ENCODE measurements around the gene OR2T3. TPM values are rescaled to one million over a fixed set of nuclear protein-coding genes. Genes with fewer than 3 reads are reported as not detected.
"Not testable (repeated sequence)": the region's sequence is repeated elsewhere in the genome, so short reads cannot be mapped to it uniquely, and the experiment has no call there.

The OR2T3 gene, protein sequence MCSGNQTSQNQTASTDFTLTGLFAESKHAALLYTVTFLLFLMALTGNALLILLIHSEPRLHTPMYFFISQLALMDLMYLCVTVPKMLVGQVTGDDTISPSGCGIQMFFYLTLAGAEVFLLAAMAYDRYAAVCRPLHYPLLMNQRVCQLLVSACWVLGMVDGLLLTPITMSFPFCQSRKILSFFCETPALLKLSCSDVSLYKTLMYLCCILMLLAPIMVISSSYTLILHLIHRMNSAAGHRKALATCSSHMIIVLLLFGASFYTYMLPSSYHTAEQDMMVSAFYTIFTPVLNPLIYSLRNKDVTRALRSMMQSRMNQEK
- 1 to 10 TPM in 1 of 2 donors, not detected in 1; 1.5 TPM for total RNA-seq

DNA sequence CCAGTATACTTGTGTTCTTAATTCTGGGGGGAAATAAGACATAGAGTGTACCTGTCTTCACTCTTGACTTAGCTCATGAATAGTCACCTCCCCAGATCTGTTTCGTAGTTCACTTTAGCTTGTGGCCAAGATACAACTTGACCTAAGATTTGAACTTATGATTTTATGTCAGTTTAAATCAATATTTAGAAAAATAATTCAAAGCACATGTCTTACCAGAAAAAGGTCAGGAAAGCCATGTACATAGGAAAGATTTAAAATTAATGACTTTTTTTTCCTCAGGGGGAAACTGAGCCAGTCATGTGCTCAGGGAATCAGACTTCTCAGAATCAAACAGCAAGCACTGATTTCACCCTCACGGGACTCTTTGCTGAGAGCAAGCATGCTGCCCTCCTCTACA, at the start of gene OR2T3:
Gene OR2T3, plus strand, starts transcription at position 301 of the 400 bp plus-strand sequence. Its CDS starts 0 bp downstream, at position 301.
- DNase-seq (ENCODE audit: low spot score); H3K9me3 ChIP-seq; intact Hi-C loops (cut with DNase I); H3K27me3 ChIP-seq (replicated peaks; ENCODE audit: insufficient read depth); H3K36me3 ChIP-seq; H3K4me1 ChIP-seq (replicated peaks); H3K27ac ChIP-seq; H3K4me3 ChIP-seq: not testable (repeated sequence)
- 92% methylated on average over 2 of the region's 2 CpGs for WGBS

DNA sequence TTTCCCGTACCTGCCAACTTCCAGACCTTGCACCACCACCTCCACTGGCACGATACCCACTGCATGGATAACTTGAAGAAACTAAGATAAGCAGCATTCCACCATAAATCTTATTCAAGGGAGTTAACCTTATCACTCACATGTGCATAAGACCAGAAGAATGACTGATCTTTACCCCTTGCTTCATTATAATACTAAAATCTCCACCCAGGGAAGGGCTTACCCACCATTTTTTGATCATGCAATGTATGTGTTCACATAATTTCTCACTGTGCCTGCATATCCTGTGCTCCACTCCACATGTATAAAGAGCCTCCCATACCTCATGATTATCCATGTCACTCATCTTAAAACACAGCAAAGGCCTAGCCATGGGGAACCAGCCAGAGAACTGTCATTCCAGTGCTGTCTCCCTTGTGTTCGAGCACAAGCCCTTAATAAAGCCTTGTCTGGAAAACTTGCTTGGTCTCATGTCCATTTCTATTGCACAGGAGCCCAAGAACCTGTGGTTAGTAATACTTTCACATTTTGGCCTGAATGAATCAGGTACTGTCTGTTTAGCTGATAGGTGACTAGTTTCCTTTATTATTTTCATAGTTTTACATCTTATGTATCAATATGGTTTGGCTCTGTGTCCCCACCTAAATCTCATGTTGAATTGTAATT, 45.5 kb upstream of the OR2T3 start:
- H3K9me3 ChIP-seq; H3K27me3 ChIP-seq (replicated peaks; ENCODE audit: insufficient read depth); H3K4me1 ChIP-seq (replicated peaks); H3K27ac ChIP-seq; H3K36me3 ChIP-seq; H3K4me3 ChIP-seq; intact Hi-C loops (cut with DNase I); DNase-seq (ENCODE audit: low spot score): not testable (repeated sequence)
- WGBS, result 70% methylated on average over 3 of the region's 3 CpGs

DNA sequence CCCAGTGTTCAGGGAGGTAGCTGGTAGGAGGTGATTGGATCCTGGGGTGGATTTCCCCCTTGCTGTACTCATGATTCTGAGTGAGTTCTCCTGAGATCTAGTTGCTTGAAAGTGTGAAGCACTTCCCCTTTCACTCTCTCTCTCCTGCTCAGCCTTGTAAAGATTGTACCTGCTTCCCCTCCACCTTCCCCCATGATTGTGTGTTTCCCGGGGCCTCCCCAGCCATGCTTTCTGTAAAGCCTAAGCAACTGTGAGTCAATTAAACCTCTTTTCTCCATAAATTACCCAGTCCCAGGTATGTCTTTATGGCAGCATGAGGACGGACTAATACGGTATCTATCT, 45.0 kb upstream of the OR2T3 start:
- H3K9me3 ChIP-seq; H3K27ac ChIP-seq; intact Hi-C loops (cut with DNase I); H3K4me1 ChIP-seq (replicated peaks); H3K4me3 ChIP-seq; H3K36me3 ChIP-seq; H3K27me3 ChIP-seq (replicated peaks; ENCODE audit: insufficient read depth); DNase-seq (ENCODE audit: low spot score): not testable (repeated sequence)
- 82% methylated on average over 3 of the region's 3 CpGs for WGBS

DNA sequence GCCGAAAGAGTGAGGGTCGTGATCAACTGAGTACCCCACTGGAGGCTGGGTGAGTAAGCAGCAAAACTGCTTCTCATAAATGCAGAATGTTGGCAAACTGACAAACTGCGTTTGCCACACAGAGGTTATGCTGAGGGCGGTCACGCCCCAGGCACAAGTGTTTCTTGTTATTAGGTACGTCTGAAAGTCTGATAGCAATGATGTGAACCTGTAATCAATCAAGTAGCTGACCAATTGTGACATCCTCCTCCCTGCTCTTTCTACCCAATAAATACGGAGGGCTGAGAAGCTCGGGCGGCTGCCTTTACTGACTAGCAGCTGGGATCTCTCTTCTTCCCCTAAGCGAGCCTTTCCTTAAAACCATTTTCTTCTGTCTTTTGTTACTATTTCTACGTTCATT, 41.5 kb upstream of the OR2T3 start:
- 68% methylated on average over 11 of the region's 11 CpGs for WGBS
- DNase-seq (ENCODE audit: low spot score); H3K27ac ChIP-seq; H3K27me3 ChIP-seq (replicated peaks; ENCODE audit: insufficient read depth); H3K36me3 ChIP-seq; H3K4me3 ChIP-seq; H3K4me1 ChIP-seq (replicated peaks); intact Hi-C loops (cut with DNase I); H3K9me3 ChIP-seq: not testable (repeated sequence)

DNA sequence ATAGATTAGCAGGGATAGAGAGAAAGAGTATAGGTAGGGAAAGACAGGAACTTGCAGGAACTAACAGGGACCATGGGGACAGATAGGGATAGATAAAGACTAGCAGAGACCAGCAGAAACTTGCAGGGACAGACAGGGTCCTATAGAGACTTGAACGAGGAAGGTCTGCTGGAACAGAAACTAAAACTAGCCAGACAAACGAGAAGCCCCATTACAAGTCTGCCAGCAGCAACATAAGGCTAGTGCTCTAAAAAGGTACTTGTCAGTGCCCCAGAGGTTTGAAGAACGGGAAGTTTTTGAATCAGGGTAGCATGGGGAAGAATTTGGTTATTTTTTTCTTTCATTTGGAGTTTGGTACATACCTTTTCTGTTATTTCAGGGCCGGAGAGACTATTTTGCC, 41.0 kb upstream of the OR2T3 start:
- DNase-seq (ENCODE audit: low spot score); intact Hi-C loops (cut with DNase I); H3K4me3 ChIP-seq; H3K27ac ChIP-seq; H3K36me3 ChIP-seq; H3K4me1 ChIP-seq (replicated peaks); H3K9me3 ChIP-seq; H3K27me3 ChIP-seq (replicated peaks; ENCODE audit: insufficient read depth): not testable (repeated sequence)
- 62% methylated on average over 4 of the region's 4 CpGs for WGBS

DNA sequence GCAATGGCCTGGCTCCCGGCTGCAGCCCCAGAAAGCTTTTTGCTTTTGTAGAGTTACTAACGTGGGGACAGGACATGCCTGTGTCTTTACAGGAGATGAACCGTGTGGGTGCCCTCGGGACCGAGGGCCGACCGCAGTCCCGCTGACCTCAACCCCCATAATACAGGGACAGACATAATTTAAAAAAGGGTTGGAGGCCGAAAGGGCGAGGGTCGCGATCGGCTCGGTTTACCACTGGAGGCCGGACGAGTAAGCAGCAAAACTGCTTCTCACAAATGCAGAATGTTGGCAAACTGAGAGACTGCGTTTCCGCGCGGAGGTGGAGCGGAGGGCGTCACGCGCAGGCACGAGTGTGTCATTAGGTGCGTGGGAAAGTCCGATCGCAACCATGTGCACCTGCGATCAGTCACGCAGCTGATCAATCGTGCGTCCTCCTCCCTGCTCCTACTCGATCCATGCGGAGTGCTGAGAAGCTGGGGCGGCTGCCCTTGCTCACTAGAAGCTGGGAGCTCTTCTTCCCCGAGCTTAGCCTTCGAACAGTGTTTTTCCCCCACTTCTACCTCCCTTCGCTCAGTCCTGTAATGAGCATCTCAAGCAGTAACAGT, 39.2 kb upstream of the OR2T3 start:
- H3K27ac ChIP-seq; H3K9me3 ChIP-seq; intact Hi-C loops (cut with DNase I); DNase-seq (ENCODE audit: low spot score); H3K36me3 ChIP-seq; H3K4me1 ChIP-seq (replicated peaks); H3K27me3 ChIP-seq (replicated peaks; ENCODE audit: insufficient read depth); H3K4me3 ChIP-seq: not testable (repeated sequence)
- 94% methylated on average over 37 of the region's 38 CpGs for WGBS

DNA sequence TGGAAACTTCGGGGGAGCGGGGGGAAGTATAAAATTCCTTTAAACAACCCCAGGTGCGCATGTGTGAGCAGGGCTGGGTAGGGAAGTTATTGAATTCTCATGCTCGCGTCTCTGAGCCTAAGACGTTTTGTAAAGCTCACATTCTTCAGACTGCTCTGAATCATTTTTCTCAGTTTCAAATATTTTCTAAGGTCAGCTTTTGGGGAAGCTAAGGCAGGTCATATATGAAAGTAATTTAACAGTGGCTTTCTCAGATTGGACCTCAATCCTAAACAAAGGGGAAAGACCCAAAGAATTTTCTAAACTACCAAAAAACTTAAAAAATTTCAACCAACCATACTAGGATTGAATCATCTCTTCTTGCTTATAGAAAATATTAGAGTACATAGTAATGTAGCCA, 38.2 kb upstream of the OR2T3 start:
- H3K4me3 ChIP-seq; H3K4me1 ChIP-seq (replicated peaks); intact Hi-C loops (cut with DNase I); H3K27me3 ChIP-seq (replicated peaks; ENCODE audit: insufficient read depth); H3K9me3 ChIP-seq; H3K27ac ChIP-seq; DNase-seq (ENCODE audit: low spot score); H3K36me3 ChIP-seq: not testable (repeated sequence)
- 81% methylated on average over 6 of the region's 6 CpGs for WGBS

DNA sequence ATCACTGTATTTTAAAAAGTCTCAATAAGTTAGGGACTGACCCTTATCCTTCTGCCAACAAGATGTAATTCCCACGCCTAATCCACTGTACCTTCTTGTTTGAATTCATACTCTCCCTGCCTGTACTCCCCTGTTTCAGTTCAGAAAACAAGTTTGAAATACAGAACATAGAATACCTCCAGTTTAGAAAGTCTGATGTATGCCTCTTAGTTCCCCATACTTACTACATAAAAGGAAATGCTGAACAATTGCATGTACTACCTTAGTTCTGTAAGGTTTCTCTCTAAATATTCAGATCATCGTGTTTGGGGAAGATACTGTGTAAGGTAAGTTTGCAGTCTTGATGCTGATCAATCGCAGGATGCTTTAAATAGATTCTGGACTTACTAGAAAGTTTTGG, 36.8 kb upstream of the OR2T3 start:
- H3K9me3 ChIP-seq; H3K27me3 ChIP-seq (replicated peaks; ENCODE audit: insufficient read depth); DNase-seq (ENCODE audit: low spot score); H3K4me1 ChIP-seq (replicated peaks); H3K36me3 ChIP-seq; intact Hi-C loops (cut with DNase I); H3K27ac ChIP-seq; H3K4me3 ChIP-seq: not testable (repeated sequence)
- 73% methylated on average over 3 of the region's 3 CpGs for WGBS

DNA sequence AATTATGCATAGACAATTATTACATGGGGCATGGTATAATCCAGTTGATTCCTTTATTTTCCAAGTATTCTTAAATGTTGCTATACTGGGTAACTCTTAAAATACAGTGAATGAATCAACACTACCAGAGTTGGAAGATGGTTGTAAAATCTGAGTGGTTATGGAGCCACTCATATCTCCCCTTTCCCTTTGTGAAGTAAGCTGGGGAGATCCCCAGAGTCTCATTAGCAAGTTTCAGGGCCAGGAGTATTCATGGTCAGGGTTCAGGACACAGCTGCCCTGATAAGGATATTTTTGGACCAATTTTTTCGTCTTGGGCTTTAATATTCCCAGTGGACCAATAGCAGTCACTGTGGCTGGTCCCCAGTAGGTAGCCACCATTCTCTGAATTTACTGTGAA, 34.5 kb upstream of the OR2T3 start:
- DNase-seq (ENCODE audit: low spot score); H3K36me3 ChIP-seq; H3K4me3 ChIP-seq; H3K27me3 ChIP-seq (replicated peaks; ENCODE audit: insufficient read depth); H3K27ac ChIP-seq; H3K9me3 ChIP-seq; intact Hi-C loops (cut with DNase I); H3K4me1 ChIP-seq (replicated peaks): not testable (repeated sequence)
- 67% methylated on average over 1 of the region's 1 CpG for WGBS

DNA sequence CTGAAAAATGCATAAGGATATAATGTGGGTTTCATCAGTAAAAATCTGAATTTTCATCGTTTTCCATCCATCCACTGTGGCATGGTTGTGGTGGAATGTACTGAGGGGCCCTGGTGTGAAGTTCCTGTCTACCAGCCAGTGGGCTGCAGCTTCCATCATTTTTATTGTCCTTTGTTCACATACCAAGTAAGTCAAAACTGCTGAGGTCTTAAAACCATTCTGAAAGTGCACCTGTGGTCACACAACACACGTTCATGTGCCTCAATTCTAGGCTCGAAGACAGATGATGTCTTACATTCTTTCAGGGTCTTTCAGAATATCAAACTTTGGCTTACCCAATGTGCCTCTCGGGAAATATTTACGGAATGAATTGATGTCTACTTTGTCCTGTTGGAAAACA, 33.9 kb upstream of the OR2T3 start:
- H3K27ac ChIP-seq; H3K9me3 ChIP-seq; H3K36me3 ChIP-seq; H3K27me3 ChIP-seq (replicated peaks; ENCODE audit: insufficient read depth); DNase-seq (ENCODE audit: low spot score); H3K4me3 ChIP-seq; H3K4me1 ChIP-seq (replicated peaks); intact Hi-C loops (cut with DNase I): not testable (repeated sequence)
- WGBS, result 65% methylated on average over 5 of the region's 5 CpGs

DNA sequence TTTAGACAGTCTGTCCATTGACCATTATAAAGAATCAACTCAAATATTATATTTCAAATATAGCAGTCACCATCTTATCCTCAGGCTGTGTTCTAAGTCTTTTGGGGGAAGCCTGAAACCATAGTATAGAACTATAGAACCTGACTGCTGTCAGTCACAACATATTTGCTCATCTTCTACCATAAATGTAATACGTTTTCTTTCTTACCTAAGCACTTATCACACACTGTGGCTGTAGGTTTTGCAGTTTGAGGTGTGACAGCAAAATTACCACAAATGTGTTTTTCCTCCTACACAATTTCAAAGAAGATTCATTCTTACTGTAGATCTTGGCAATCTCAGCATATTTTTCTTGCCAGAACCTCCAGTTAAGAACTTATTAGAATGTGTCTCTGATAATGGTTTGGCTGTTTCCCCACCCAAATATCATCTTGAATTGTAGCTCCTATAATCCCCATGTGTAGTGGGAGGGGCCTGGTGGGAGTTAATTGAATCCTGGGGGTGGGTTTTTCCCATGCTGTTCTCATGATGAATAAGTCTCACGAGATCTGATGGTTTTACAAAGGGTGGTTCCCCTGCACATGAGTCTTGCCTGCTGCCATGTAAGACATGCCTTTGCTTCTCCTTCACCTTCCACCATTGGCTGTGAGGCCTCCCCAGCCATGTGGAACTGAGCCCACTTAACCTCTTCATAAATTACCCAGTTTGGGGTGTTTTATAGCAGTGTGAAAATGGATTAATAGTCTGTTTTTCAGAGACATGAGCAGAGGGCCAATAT, 30.5 kb upstream of the OR2T3 start:
- intact Hi-C loops (cut with DNase I); H3K36me3 ChIP-seq; H3K4me3 ChIP-seq; H3K4me1 ChIP-seq (replicated peaks); H3K27ac ChIP-seq; H3K27me3 ChIP-seq (replicated peaks; ENCODE audit: insufficient read depth); H3K9me3 ChIP-seq; DNase-seq (ENCODE audit: low spot score): not testable (repeated sequence)
- WGBS, result 69% methylated on average over 1 of the region's 2 CpGs

DNA sequence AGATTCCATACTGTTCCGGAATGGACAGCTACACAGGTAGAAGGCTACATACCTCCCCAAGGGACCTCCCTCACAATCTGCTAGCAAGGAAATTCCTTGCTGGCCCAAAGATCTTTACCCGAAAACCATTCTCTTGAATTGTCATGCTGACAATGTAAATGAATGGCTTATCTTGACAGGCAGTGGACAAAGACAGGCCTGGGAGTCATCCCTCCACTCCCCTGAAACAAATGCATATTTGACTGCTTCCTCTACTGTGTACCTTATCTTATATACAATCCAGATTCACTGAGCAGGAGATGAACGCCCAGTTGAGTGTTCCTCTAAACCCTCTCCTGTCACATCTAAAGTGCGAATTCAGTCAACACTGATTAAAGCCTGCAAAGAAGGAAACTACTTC, 28.5 kb upstream of the OR2T3 start:
- H3K9me3 ChIP-seq; H3K36me3 ChIP-seq; H3K4me3 ChIP-seq; H3K27me3 ChIP-seq (replicated peaks; ENCODE audit: insufficient read depth); H3K27ac ChIP-seq; intact Hi-C loops (cut with DNase I); DNase-seq (ENCODE audit: low spot score); H3K4me1 ChIP-seq (replicated peaks): not testable (repeated sequence)
- WGBS, result 89% methylated on average over 4 of the region's 4 CpGs
